Activated CD4-positive, alpha-beta T cell treated with anti-CD3 and anti-CD28 coated beads for 36 hours (primary cell): ENCODE results near the gene CRY2. TPM values are rescaled to one million over a fixed set of nuclear protein-coding genes. Genes with fewer than 3 reads are reported as not detected.
A peak's percentile ranks its signal among the peaks of the same experiment; 100 is the strongest.
"Not testable (repeated sequence)": the region's sequence is repeated elsewhere in the genome, so short reads cannot be mapped to it uniquely, and the experiment has no call there.

Experiments used
- ATAC-seq: fragments of 200-7000 bp; cut with Tn5 transposase; one replicate; pipeline ENCODE4 v1.10.0; 2021; ENCODE audit warnings: mild to moderate bottlenecking, moderate library complexity
- CTCF ChIA-PET: fragments of 350-600 bp; sonication (Branson Sonifier 250); formaldehyde crosslinking; loops from one replicate; lab custom pipeline; 2021; ENCODE audit warnings: antibody characterized with exemption; lab: Charles Lee
- POLR2A ChIA-PET: fragments of 350-600 bp; sonication (Branson Sonifier 250); formaldehyde crosslinking; loops from one replicate; lab custom pipeline; 2021; ENCODE audit warnings: antibody characterized with exemption, inconsistent platforms; lab: Charles Lee
- DNase-seq: peaks from one replicate; pipeline ENCODE4 v3.0.0-alpha.2; 2020
- H3K27ac Mint-ChIP-seq: one replicate; pipeline ENCODE4 v1.8.0; 2021; ENCODE audit warnings: mixed read lengths
- H3K27me3 Mint-ChIP-seq: one replicate; pipeline ENCODE4 v1.8.0; 2021; ENCODE audit warnings: mixed read lengths
- H3K36me3 Mint-ChIP-seq: one replicate; pipeline ENCODE4 v1.8.0; 2021; ENCODE audit warnings: low read depth, mixed read lengths
- H3K4me1 Mint-ChIP-seq: one replicate; pipeline ENCODE4 v1.8.0; 2021; ENCODE audit warnings: mixed read lengths
- H3K4me3 Mint-ChIP-seq: one replicate; pipeline ENCODE4 v1.8.0; 2021; ENCODE audit warnings: mild to moderate bottlenecking, moderate library complexity, mixed read lengths
- H3K9me3 Mint-ChIP-seq: one replicate; pipeline ENCODE4 v1.8.0; 2021; ENCODE audit warnings: low read depth, mixed read lengths
- intact Hi-C, 2 experiments: fragments of 100-400 bp; cut with DNase I in 1 of 2; cut with micrococcal nuclease in 1 of 2; formaldehyde crosslinking; loops; one replicate each; pipeline versions ENCODE4 v1.14.2 to v1.15.1; 2022 to 2024; cut with DNase I, micrococcal nuclease
- total RNA-seq, 2 experiments: library from RNA; stranded (reverse); gene quantifications; one replicate each; pipeline ENCODE4 v1.2.3, GENCODE V29; 2021

CRY2 gene
- total RNA-seq, 2 experiments from 2014 or later = 13.1 to 14.1 TPM

DNA sequence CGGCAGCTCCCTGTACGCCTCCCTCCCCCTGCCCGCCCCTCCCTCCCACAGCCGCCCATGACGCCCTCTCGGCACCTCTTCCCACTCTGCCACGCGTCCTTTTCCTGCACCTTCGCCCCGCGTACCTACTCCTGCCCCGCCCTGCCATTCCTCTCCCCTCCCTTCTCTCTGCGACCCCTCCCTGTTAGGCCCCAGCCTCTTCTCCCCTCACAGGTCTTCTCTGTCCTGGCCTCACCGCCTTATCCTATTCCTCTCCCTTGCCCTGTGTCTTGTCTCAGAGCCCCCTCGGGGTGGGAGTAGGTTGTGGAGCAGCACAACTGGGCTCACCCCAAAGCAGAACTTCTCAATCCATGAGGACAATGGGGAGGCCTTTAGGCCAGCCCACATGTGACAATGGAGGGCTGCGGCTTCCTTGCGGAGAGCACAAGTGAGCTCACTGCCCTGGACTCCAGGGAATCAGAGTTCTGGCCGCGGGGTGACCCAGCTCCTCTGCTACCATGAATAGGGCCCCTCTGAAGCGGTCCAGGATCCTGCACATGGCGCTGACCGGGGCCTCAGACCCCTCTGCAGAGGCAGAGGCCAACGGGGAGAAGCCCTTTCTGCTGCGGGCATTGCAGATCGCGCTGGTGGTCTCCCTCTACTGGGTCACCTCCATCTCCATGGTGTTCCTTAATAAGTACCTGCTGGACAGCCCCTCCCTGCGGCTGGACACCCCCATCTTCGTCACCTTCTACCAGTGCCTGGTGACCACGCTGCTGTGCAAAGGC is 41.8 kb upstream of the CRY2 start:
- Mint-ChIP-seq H3K4me1 (peaks cover 45% of the 10 kb centered on the region), H3K27ac (peak overlapping the region; percentile 78), H3K36me3 (peaks cover 10% of the 10 kb centered on the region), H3K27me3 (no peaks in the 10 kb centered on the region), H3K4me3 (peak overlapping the region; percentile 91), H3K9me3 (no peaks in the 10 kb centered on the region)
- CTCF ChIA-PET = interaction anchor here (1.4 to 1.5 kb wide), 2 partner anchors 37 to 38 kb away, joined by 5 to 10 read pairs; no protein-coding TSS in a partner anchor
- POLR2A ChIA-PET = interaction anchor here (1.5 kb wide), 1 partner anchor 112 kb away, joined by 3 read pairs; the partner anchor contains the start of gene PEX16
- DNase-seq (no peak), ATAC-seq (peak; percentile 34)
- intact Hi-C loops = loop anchor here (1.0 to 2.0 kb wide), 12 partner anchors 38 to 1241 kb away; partner anchors contain the start of genes CRY2 (in 2 of the 2), ARHGAP1 (in 1 of the 2), ATG13 (in 1 of the 2) and CD82 (in 1 of the 2)

- no peaks in the 10 kb centered on the region for H3K27me3 Mint-ChIP-seq
- ATAC-seq = no peak
- H3K9me3 Mint-ChIP-seq = no peaks in the 10 kb centered on the region
- ChIA-PET POLR2A (no interaction called here), CTCF (interaction anchor here (0.6 to 1.5 kb wide), 6 partner anchors 11 to 1997 kb away, joined by 3 to 10 read pairs (median 3); no protein-coding TSS in a partner anchor)
- H3K36me3 Mint-ChIP-seq = peaks cover 10% of the 10 kb centered on the region
- no peak for DNase-seq
- H3K27ac Mint-ChIP-seq = peak overlapping the region; percentile 78
- intact Hi-C loops = no loop called here
- H3K4me1 Mint-ChIP-seq = peaks cover 47% of the 10 kb centered on the region
- H3K4me3 Mint-ChIP-seq = peak overlapping the region; percentile 91
Measured at GRCh38 chr11:45806072-45806933, 41.0 kb upstream of the CRY2 start.

- Mint-ChIP-seq H3K4me3 (peak overlapping the region; percentile 91), H3K27ac (no peak overlapping the region), H3K9me3 (no peaks in the 10 kb centered on the region), H3K36me3 (peaks cover 10% of the 10 kb centered on the region), H3K27me3 (no peaks in the 10 kb centered on the region), H3K4me1 (peaks cover 47% of the 10 kb centered on the region)
- POLR2A ChIA-PET = no interaction called here
- ATAC-seq (no peak), DNase-seq (no peak)
- intact Hi-C loops = no loop called here
- CTCF ChIA-PET = interaction anchor here (0.6 to 1.5 kb wide), 7 partner anchors 10 to 1996 kb away, joined by 3 to 10 read pairs (median 3); no protein-coding TSS in a partner anchor
Measured at GRCh38 chr11:45806937-45807791, 40.1 kb upstream of the CRY2 start.

- H3K27ac Mint-ChIP-seq = no peak overlapping the region
- ATAC-seq (no peak), DNase-seq (no peak)
- no peaks in the 10 kb centered on the region for H3K27me3 Mint-ChIP-seq
- H3K4me3 Mint-ChIP-seq = peak overlapping the region; percentile 91
- ChIA-PET POLR2A (no interaction called here), CTCF (interaction anchor here (1.0 to 1.1 kb wide), 2 partner anchors 36 to 39 kb away, joined by 3 to 4 read pairs; no protein-coding TSS in a partner anchor)
- intact Hi-C loops = no loop called here
- peaks cover 47% of the 10 kb centered on the region for H3K4me1 Mint-ChIP-seq
- peaks cover 10% of the 10 kb centered on the region for H3K36me3 Mint-ChIP-seq
- no peaks in the 10 kb centered on the region for H3K9me3 Mint-ChIP-seq
Measured at GRCh38 chr11:45807792-45808238, 39.5 kb upstream of the CRY2 start.

DNA sequence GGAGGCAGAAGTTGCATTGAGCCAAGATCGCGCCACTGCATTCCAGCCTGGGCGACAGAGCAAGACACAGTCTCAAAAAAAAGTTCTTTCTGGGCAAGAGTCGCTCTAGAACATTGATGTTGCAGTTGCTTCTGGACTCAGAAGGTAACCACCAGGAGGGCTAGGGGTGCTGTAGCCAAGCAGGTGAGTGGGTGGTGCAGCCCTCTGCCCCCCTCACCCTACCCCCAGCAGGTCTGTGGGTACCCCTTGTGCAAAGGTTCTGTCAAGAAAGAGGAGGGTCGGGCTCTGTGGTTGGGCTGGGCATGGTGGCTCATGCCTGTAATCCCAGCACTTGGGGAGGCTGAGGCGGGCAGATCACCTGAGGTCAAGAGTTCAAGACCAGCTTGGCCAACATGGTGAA is 38.8 kb upstream of the CRY2 start:
- ATAC-seq, H3K36me3 Mint-ChIP-seq, DNase-seq, intact Hi-C loops, H3K27me3 Mint-ChIP-seq, H3K9me3 Mint-ChIP-seq, POLR2A ChIA-PET, H3K4me3 Mint-ChIP-seq: not testable (repeated sequence)
- Mint-ChIP-seq H3K4me1 (peaks cover 47% of the 10 kb centered on the region), H3K27ac (peak overlapping the region; percentile 51)
- CTCF ChIA-PET = interaction anchor here (1.1 kb wide), 1 partner anchor 37 kb away, joined by 4 read pairs; no protein-coding TSS in a partner anchor

GRCh38 chr11:45809456-45810395 is 37.5 kb upstream of the CRY2 start:
- no peak overlapping the region for H3K4me3 Mint-ChIP-seq
- H3K36me3 Mint-ChIP-seq = peaks cover 10% of the 10 kb centered on the region
- no peaks in the 10 kb centered on the region for H3K27me3 Mint-ChIP-seq
- POLR2A ChIA-PET = interaction anchor here (0.7 kb wide), 1 partner anchor 87 kb away, joined by 3 read pairs; no protein-coding TSS in a partner anchor
- intact Hi-C loops = no loop called here
- ATAC-seq = no peak
- CTCF ChIA-PET = interaction anchor here (0.6 kb wide), 1 partner anchor 15 kb away, joined by 3 read pairs; no protein-coding TSS in a partner anchor
- peak overlapping the region; percentile 49 for H3K27ac Mint-ChIP-seq
- no peaks in the 10 kb centered on the region for H3K9me3 Mint-ChIP-seq
- DNase-seq = peak; percentile 18
- peaks cover 45% of the 10 kb centered on the region for H3K4me1 Mint-ChIP-seq

GRCh38 chr11:45810431-45811108 is 36.7 kb upstream of the CRY2 start:
- Mint-ChIP-seq H3K4me1 (peaks cover 45% of the 10 kb centered on the region), H3K27me3 (no peaks in the 10 kb centered on the region), H3K9me3 (no peaks in the 10 kb centered on the region), H3K4me3 (no peak overlapping the region), H3K27ac (peak overlapping the region; percentile 49), H3K36me3 (peaks cover 10% of the 10 kb centered on the region)
- intact Hi-C loops = no loop called here
- CTCF ChIA-PET = interaction anchor here (0.6 kb wide), 1 partner anchor 16 kb away, joined by 3 read pairs; no protein-coding TSS in a partner anchor
- POLR2A ChIA-PET = no interaction called here
- ATAC-seq = no peak
- no peak for DNase-seq

DNA sequence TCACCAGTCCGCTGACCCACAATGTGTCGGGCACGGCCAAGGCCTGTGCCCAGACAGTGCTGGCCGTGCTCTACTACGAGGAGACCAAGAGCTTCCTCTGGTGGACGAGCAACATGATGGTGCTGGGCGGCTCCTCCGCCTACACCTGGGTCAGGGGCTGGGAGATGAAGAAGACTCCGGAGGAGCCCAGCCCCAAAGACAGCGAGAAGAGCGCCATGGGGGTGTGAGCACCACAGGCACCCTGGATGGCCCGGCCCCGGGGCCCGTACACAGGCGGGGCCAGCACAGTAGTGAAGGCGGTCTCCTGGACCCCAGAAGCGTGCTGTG is 36.2 kb upstream of the CRY2 start:
- CTCF ChIA-PET = no interaction called here
- peaks cover 9% of the 10 kb centered on the region for H3K36me3 Mint-ChIP-seq
- POLR2A ChIA-PET = no interaction called here
- no peak for DNase-seq
- H3K9me3 Mint-ChIP-seq = no peaks in the 10 kb centered on the region
- no peak overlapping the region for H3K27ac Mint-ChIP-seq
- H3K4me1 Mint-ChIP-seq = peaks cover 41% of the 10 kb centered on the region
- no peak for ATAC-seq
- no peaks in the 10 kb centered on the region for H3K27me3 Mint-ChIP-seq
- H3K4me3 Mint-ChIP-seq = no peak overlapping the region
- intact Hi-C loops = no loop called here

- no peak overlapping the region for H3K4me3 Mint-ChIP-seq
- POLR2A ChIA-PET = no interaction called here
Measured at GRCh38 chr11:45811571-45812290, 35.5 kb upstream of the CRY2 start.

More at GRCh38 chr11:45811571-45812290, 35.5 kb upstream of the CRY2 start:
- Mint-ChIP-seq H3K27ac (no peak overlapping the region), H3K36me3 (peaks cover 7% of the 10 kb centered on the region), H3K4me1 (peaks cover 35% of the 10 kb centered on the region), H3K9me3 (no peaks in the 10 kb centered on the region), H3K27me3 (no peaks in the 10 kb centered on the region)
- ATAC-seq = no peak
- CTCF ChIA-PET = interaction anchor here (0.6 to 1.7 kb wide), 3 partner anchors 31 to 40 kb away, joined by 3 to 4 read pairs (median 4); no protein-coding TSS in a partner anchor
- intact Hi-C loops = no loop called here
- DNase-seq = no peak
